AG09309 (cell line): Measurements from ENCODE around the gene RAB7A.

ENCODE experiments used
- DNase-seq: peaks from one replicate; pipeline ENCODE4 v3.0.0-alpha.2; 2010; ENCODE audit warnings: low read depth
- H3K4me3 ChIP-seq: 2 replicates; pipeline ENCODE4 v1.5.1; 2011; ENCODE audit warnings: mild to moderate bottlenecking, low read depth, low read length, moderate library complexity; ENCODE audit not compliant: control insufficient read depth
- TF ChIP-seq, protein P1 (sequence below): IDR thresholded peaks from 2 replicates; pipeline ENCODE4 v1.5.1; 2011; ENCODE audit warnings: mild to moderate bottlenecking, low read depth, low read length, inconsistent platforms; ENCODE audit not compliant: insufficient read depth, control insufficient read depth; ENCODE audit errors: missing control alignments

Gene RAB7A

GRCh38 chr3:128859630-128860029 lies 133.6 kb downstream of the RAB7A start:
- no peak for DNase-seq
- H3K4me3 ChIP-seq: no peak overlapping the region

DNA sequence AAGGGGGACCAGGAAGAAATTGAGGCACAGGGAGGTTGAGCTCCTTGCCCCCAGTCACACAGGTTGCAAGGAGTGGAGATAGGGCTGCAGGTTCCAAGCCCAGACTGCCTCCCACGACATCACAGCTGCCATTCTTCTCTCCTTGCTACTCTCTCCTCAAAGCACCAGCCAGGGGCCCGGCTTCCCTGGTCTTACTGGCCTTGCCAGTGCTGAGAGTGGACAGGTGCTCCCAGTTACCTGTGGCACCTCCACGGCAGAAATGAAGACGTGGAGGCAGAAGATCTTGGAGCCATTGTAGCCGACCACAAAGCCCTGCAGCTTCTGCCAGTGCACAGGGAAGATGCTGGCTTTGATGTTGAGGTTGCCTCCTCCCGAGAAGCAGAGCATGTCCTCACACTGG lies 135.5 kb downstream of the RAB7A start:
- H3K4me3 ChIP-seq: no peak overlapping the region
- no peak for DNase-seq
- TF ChIP-seq, protein P1, sequence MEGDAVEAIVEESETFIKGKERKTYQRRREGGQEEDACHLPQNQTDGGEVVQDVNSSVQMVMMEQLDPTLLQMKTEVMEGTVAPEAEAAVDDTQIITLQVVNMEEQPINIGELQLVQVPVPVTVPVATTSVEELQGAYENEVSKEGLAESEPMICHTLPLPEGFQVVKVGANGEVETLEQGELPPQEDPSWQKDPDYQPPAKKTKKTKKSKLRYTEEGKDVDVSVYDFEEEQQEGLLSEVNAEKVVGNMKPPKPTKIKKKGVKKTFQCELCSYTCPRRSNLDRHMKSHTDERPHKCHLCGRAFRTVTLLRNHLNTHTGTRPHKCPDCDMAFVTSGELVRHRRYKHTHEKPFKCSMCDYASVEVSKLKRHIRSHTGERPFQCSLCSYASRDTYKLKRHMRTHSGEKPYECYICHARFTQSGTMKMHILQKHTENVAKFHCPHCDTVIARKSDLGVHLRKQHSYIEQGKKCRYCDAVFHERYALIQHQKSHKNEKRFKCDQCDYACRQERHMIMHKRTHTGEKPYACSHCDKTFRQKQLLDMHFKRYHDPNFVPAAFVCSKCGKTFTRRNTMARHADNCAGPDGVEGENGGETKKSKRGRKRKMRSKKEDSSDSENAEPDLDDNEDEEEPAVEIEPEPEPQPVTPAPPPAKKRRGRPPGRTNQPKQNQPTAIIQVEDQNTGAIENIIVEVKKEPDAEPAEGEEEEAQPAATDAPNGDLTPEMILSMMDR: no peak

More at GRCh38 chr3:128859630-128860029, 133.6 kb downstream of the RAB7A start:
- TF ChIP-seq, protein P1: no peak

DNA sequence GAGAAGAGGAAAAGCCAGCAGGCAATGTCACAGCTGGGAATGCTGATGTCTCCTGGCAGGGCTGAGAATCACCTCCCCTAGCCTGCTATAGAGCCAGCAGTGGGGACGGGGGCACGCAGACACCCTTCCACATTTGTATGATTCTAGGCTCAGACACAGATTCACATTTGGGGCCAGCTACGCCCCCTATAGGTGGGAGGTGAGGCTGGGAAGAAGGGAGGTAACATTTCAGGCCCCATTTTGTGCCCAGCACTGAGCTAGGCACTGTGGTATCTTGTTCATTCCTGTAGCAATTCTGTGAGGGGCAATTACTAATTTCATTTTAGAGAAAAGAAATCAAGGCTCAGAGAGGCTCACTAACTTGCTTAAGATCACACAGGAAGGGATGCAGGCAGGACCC lies 137.6 kb downstream of the RAB7A start:
- TF ChIP-seq, protein P1: peak; percentile 26
- no peak for DNase-seq
- H3K4me3 ChIP-seq: no peak overlapping the region
